ENCODE results near the gene ZNF555. TPM values are rescaled to one million over a fixed set of nuclear protein-coding genes. Genes with fewer than 3 reads are reported as not detected.

ZNF555 gene
- total RNA-seq, 4 donors from 2014 or later = 5.7 to 11.4 (median 6.6) TPM

DNA sequence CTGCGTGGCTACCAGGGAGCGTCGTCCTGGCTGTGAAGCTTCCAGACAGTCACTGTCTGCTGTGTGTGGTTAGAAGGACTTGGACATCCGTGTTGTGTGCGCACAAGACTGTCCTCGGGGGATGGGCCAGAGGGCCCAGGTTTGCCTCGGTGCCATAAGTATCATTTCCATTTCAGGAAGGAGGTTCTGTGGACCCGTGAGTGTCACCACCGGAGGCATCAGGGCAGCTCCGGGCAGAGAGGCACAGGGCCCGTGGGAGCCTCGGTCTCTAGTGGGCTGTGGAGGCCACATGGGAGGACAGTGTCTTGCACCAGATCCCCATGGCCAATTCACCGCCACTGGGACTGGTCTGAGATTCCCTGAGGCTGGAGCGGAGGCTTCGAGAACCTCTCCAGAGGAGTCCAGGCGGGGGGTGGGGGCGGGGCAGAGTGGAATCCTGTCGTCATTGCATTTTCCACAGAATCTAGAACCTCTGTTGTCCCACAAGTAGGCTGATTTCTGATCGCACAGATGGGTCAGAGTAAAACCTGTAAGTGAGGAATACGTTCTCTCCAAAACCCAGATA is 65.4 kb downstream of the ZNF555 start:
- H3K4me1 ChIP-seq = peaks cover 0 to 7% (median 4%) of the 10 kb centered on the region in 4 donors
- H3K27ac ChIP-seq = no peak overlapping the region
- no peak for DNase-seq (ENCODE audit: low spot score in 2 of 2)
- no peak for TF ChIP-seq EP300 (IDR thresholded peaks at IDR 0.05)
- WGBS, 2 donors = 86 to 87% methylated on average over 14 to 17 of the region's 20 CpGs
- H3K36me3 ChIP-seq = peaks cover 0 to 8% (median 0%) of the 10 kb centered on the region in 3 donors
- no peaks in the 10 kb centered on the region for H3K27me3 ChIP-seq
- H3K4me3 ChIP-seq = no peak overlapping the region
- H3K9me3 ChIP-seq = no peaks in the 10 kb centered on the region

Other genes with a start within 250 kb of the ZNF555 start
- gene GNG7, start 138.8 kb upstream of the ZNF555 start, total RNA-seq = 1 to 10 TPM; 2.6 to 5.3 (median 3.5) TPM
- under 1 TPM in 3 of 4 donors, not detected in 1; 0.59 to 0.90 (median 0.87) TPM for gene DIRAS1, start 120.1 kb upstream of the ZNF555 start, total RNA-seq
- 10 to 100 TPM; 29.8 to 42.5 (median 36.2) TPM for gene SLC39A3, start 101.5 kb upstream of the ZNF555 start, total RNA-seq
- gene SGTA, start 58.2 kb upstream of the ZNF555 start, total RNA-seq = 10 to 100 TPM; 40.2 to 47.6 (median 44.9) TPM
- 10 to 100 TPM; 35.8 to 91.8 (median 42.9) TPM for gene THOP1, start 56.0 kb upstream of the ZNF555 start, total RNA-seq
- gene ZNF554, start 21.6 kb upstream of the ZNF555 start, total RNA-seq = 1 to 10 TPM; 4.4 to 9.0 (median 6.7) TPM
- gene ZNF556, start 25.9 kb downstream of the ZNF555 start, total RNA-seq = 1 to 10 TPM in 1 of 4 donors, under 1 TPM in 3; under 0.01 to 1.3 (median 0.59) TPM
- 1 to 10 TPM; 2.7 to 4.2 (median 3.2) TPM for gene ZNF57, start 59.5 kb downstream of the ZNF555 start, total RNA-seq
- gene ZNF77, start 103.5 kb downstream of the ZNF555 start, total RNA-seq = 1 to 10 TPM; 2.2 to 4.5 (median 3.3) TPM
- gene TLE6, start 136.1 kb downstream of the ZNF555 start, total RNA-seq = 10 to 100 TPM in 1 of 4 donors, 1 to 10 TPM in 1, under 1 TPM in 2; 0.44 to 13.5 (median 2.7) TPM
- gene TLE2, start 187.8 kb downstream of the ZNF555 start, total RNA-seq = 100 to 1,000 TPM in 3 of 4 donors, 10 to 100 TPM in 1; 87.5 to 184 (median 122) TPM
- gene TLE5, start 221.0 kb downstream of the ZNF555 start, total RNA-seq = 1,000 to 10,000 TPM in 1 of 4 donors, 100 to 1,000 TPM in 3; 449 to 1,111 (median 479) TPM